ENCODE results near the gene CASK. TPM values are rescaled to one million over a fixed set of nuclear protein-coding genes. Genes with fewer than 3 reads are reported as not detected.

CASK gene
- total and polyA plus RNA-seq, 9 of the 15 experiments (the other 6 are each of a cell fraction or from before 2014, with no cell fraction given) = 1.3 to 7.4 (median 5.2) TPM

GRCh38 chrX:41761702-41762101 is 161.7 kb downstream of the CASK start:
- Histone ChIP-seq H3K9ac (ENCODE audit: insufficient read depth in 1 of 2, low read depth in 2 of 2, low read length in 2 of 2) (no peak overlapping the region), H3K4me3 (no peak overlapping the region), H3K27ac (ENCODE audit: extremely low read depth, low read depth, low read length) (no peak overlapping the region), H3K9me3 (replicated peaks; ENCODE audit: control insufficient read depth, insufficient read depth, low read depth, low read length) (no peaks in the 10 kb centered on the region), H4K20me1 (replicated peaks; ENCODE audit: control insufficient read depth, insufficient read depth, low read length) (no peaks in the 10 kb centered on the region), H3K4me2 (ENCODE audit: insufficient read depth, low read length) (no peak overlapping the region), H2AFZ (ENCODE audit: low read depth, low read length) (no peak overlapping the region), H3K4me1 (replicated peaks in 1 of 2; ENCODE audit: control insufficient read depth in 2 of 2, insufficient read depth in 2 of 2, low read length in 2 of 2) (no peaks in the 10 kb centered on the region), H3K79me2 (ENCODE audit: control insufficient read depth, insufficient read depth, low read length) (no peaks in the 10 kb centered on the region), H3K36me3 (ENCODE audit: control insufficient read depth, insufficient read depth, low read length) (no peaks in the 10 kb centered on the region), H3K27me3 (ENCODE audit: control insufficient read depth in 2 of 2, insufficient read depth in 2 of 2, low read length in 2 of 2) (no peaks in the 10 kb centered on the region), H3K9me1 (ENCODE audit: control insufficient read depth, insufficient read depth, low read length) (no peaks in the 10 kb centered on the region)
- BruUV-seq (replicated peaks) = no TSS peak
- DNase-seq (ENCODE audit: extremely low read depth in 1 of 4, low spot score in 3 of 4) (no peak), FAIRE-seq (no peak), ATAC-seq (no peak)
- POLR2A ChIA-PET = no interaction called here
- CTCF ChIA-PET (ENCODE audit: low intra/inter-chr PET ratio) = interaction anchor here (0.6 kb wide), 1 partner anchor 831 kb away, joined by 4 read pairs; no protein-coding TSS in a partner anchor
- in situ Hi-C loops (cut with MboI) = loop anchor here (10.0 kb wide), 1 partner anchor 487 kb away; no protein-coding TSS in a partner anchor
- intact Hi-C loops (cut with micrococcal nuclease) = loop anchor here (5.0 kb wide), 1 partner anchor 484 kb away; no protein-coding TSS in a partner anchor
- TF ChIP-seq ZNF12 (CRISPR knock-in tag; IDR thresholded peaks at IDR 0.05) = no peak
- TF ChIP-seq ZNF77 (CRISPR knock-in tag; IDR thresholded peaks at IDR 0.05) = no peak
- TF ChIP-seq ZC3H11A (IDR thresholded peaks at IDR 0.05; ENCODE audit: low read depth, low read length) = no peak
- TF ChIP-seq TSHZ1 (CRISPR knock-in tag; IDR thresholded peaks at IDR 0.05) = no peak
- no peak for TF ChIP-seq NKRF (IDR thresholded peaks at IDR 0.05; ENCODE audit: borderline replicate concordance)
- TF ChIP-seq ZNF239 (CRISPR knock-in tag; IDR thresholded peaks at IDR 0.05) = no peak
- no peak for TF ChIP-seq CREB5 (CRISPR knock-in tag; IDR thresholded peaks at IDR 0.05)
- no peak for TF ChIP-seq PBX2 (CRISPR knock-in tag; IDR thresholded peaks at IDR 0.05; ENCODE audit: low read depth)
- no peak for TF ChIP-seq PBX2 (tag; conservative IDR thresholded peaks at IDR 0.05; ENCODE audit: low read depth)
- TF ChIP-seq ZNF395 (CRISPR knock-in tag; IDR thresholded peaks at IDR 0.05) = no peak
